Osteoblast (primary cell): ENCODE data around the gene PMS1. TPM values are rescaled to one million over a fixed set of nuclear protein-coding genes. Genes with fewer than 3 reads are reported as not detected.

ENCODE experiments used
- DNase-seq: peaks from one replicate; pipeline ENCODE4 v3.0.0; 2011; ENCODE audit warnings: low spot score, mixed read lengths; ENCODE audit not compliant: insufficient read length; ENCODE audit errors: missing footprints
- H2AFZ ChIP-seq: 2 replicates; pipeline ENCODE4 v1.6.0; 2011; ENCODE audit warnings: mild to moderate bottlenecking, low read length
- H3K27ac ChIP-seq: 2 replicates; pipeline ENCODE4 v1.5.1; 2011; ENCODE audit warnings: mild to moderate bottlenecking, low read depth, low read length, moderate library complexity
- H3K27me3 ChIP-seq: 2 replicates; pipeline ENCODE4 v1.6.0; 2012; ENCODE audit warnings: mild to moderate bottlenecking, control low read depth, inconsistent platforms, low read length, moderate library complexity; ENCODE audit not compliant: insufficient read depth
- H3K36me3 ChIP-seq: 2 replicates; pipeline ENCODE4 v1.5.1; 2011; ENCODE audit warnings: mild to moderate bottlenecking, low read length, control low read depth, moderate library complexity; ENCODE audit not compliant: insufficient read depth
- H3K4me1 ChIP-seq: 2 replicates; pipeline ENCODE4 v1.5.1; 2011; ENCODE audit warnings: mild to moderate bottlenecking, low read length, control low read depth, moderate library complexity; ENCODE audit not compliant: insufficient read depth
- H3K4me2 ChIP-seq: 2 replicates; pipeline ENCODE4 v1.6.0; 2011; ENCODE audit warnings: mild to moderate bottlenecking, low read length; ENCODE audit not compliant: insufficient read depth
- H3K4me3 ChIP-seq: fragments of 200-600 bp; sonication (generic); 3 replicates; pipeline ENCODE4 v1.5.1; 2012; ENCODE audit warnings: mild to moderate bottlenecking, low read length, inconsistent platforms; ENCODE audit not compliant: insufficient read depth
- H3K79me2 ChIP-seq: 2 replicates; pipeline ENCODE4 v1.6.0; 2012; ENCODE audit warnings: mild to moderate bottlenecking, low read length, control low read depth, inconsistent platforms; ENCODE audit not compliant: insufficient read depth
- H3K9me3 ChIP-seq: 2 replicates; pipeline ENCODE4 v1.5.1; 2011; ENCODE audit warnings: low read depth, low read length, control low read depth
- H4K20me1 ChIP-seq: 2 replicates; pipeline ENCODE4 v1.6.0; 2012; ENCODE audit warnings: mild to moderate bottlenecking, low read length, control low read depth; ENCODE audit not compliant: insufficient read depth
- CTCF ChIP-seq: IDR thresholded peaks from 2 replicates; pipeline ENCODE4 v1.5.1; 2011; ENCODE audit warnings: mild to moderate bottlenecking, low read depth, low read length, moderate library complexity; ENCODE audit errors: extremely low read depth
- total RNA-seq: library from RNA; depleted of rRNA; stranded (reverse); fragments of >200 nt; gene quantifications from 2 replicates; pipeline ENCODE4 v1.2.3, GENCODE V29; 2012

The PMS1 gene
- total RNA-seq, 1 donor, result 29.3 TPM

GRCh38 chr2:189799030-189799331, 14.7 kb downstream of the PMS1 start:
- TF ChIP-seq CTCF, result no peak
- peaks cover 32% of the 10 kb centered on the region for H3K36me3 ChIP-seq

DNA sequence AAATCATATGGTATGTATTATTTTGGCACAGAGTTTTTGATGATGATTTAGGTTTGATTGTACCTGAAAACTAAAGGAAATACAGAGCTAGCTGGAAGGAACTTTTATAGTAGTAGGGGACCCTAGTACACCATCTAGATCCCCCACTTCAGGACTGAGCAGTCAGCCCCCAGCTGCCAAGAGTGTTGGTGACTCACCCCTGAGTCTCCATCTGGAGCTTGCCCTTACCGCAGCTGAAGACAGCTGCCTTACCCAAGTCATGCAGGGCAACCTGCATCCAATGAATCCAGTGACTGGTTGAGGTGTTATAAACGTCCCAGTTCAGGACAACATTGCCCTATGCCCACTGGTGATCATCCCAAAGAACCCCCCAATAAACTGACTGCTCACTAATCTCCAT, 15.3 kb downstream of the PMS1 start:
- peak overlapping the region; percentile 39 for H3K27ac ChIP-seq
- no peak for TF ChIP-seq CTCF

More at GRCh38 chr2:189799030-189799331, 14.7 kb downstream of the PMS1 start:
- Histone ChIP-seq H3K9me3 (no peaks in the 10 kb centered on the region), H3K79me2 (peaks cover 6% of the 10 kb centered on the region), H4K20me1 (no peaks in the 10 kb centered on the region), H3K4me3 (no peak overlapping the region), H2AFZ (no peak overlapping the region), H3K27ac (no peak overlapping the region), H3K27me3 (no peaks in the 10 kb centered on the region), H3K4me1 (peaks cover 14% of the 10 kb centered on the region), H3K4me2 (no peak overlapping the region)
- no peak for DNase-seq

DNA sequence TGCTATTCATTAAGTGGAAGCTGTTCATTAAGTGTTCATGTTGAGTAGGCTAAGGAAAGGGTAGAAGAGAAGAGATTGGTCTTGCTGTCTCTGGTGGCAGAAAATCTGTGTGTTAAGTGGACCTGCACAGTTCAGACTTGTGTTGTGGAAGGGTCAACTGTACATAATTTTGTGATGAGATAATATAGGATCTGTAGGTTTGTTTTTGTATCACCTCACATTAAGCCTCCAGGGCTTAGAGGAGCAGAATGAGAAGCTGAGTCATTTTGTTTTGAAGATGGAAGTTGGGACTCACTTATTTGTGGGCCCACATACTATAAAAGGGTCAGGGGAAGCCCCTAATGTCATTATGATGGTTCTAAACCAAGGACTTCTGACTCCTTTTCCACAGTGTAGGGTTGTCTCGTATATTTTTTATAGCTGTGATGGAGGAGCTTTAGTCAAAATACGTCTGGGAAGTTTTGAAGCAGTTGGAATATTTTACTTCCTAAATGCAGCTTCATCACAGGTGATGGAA, 18.2 kb downstream of the PMS1 start:
- Histone ChIP-seq H3K4me2 (no peak overlapping the region), H2AFZ (no peak overlapping the region), H4K20me1 (no peaks in the 10 kb centered on the region), H3K9me3 (no peaks in the 10 kb centered on the region), H3K4me3 (no peak overlapping the region), H3K36me3 (peaks cover 13% of the 10 kb centered on the region), H3K27me3 (no peaks in the 10 kb centered on the region), H3K27ac (no peak overlapping the region), H3K79me2 (peaks cover 6% of the 10 kb centered on the region), H3K4me1 (peaks cover 14% of the 10 kb centered on the region)
- no peak for DNase-seq
- TF ChIP-seq CTCF, result no peak

More for the DNA sequence above, 15.3 kb downstream of the PMS1 start:
- Histone ChIP-seq H3K4me3 (no peak overlapping the region), H3K27me3 (no peaks in the 10 kb centered on the region), H3K79me2 (peaks cover 6% of the 10 kb centered on the region), H2AFZ (no peak overlapping the region), H3K9me3 (no peaks in the 10 kb centered on the region), H3K4me2 (no peak overlapping the region), H3K36me3 (peaks cover 26% of the 10 kb centered on the region), H4K20me1 (no peaks in the 10 kb centered on the region), H3K4me1 (peaks cover 14% of the 10 kb centered on the region)
- DNase-seq, result no peak

- no peak overlapping the region for H3K27ac ChIP-seq
- H3K79me2 ChIP-seq, result peaks cover 6% of the 10 kb centered on the region
- H3K9me3 ChIP-seq, result no peaks in the 10 kb centered on the region
- TF ChIP-seq CTCF, result no peak
- H4K20me1 ChIP-seq, result no peaks in the 10 kb centered on the region
- H3K4me1 ChIP-seq, result peaks cover 14% of the 10 kb centered on the region
- H3K4me3 ChIP-seq, result no peak overlapping the region
- H3K36me3 ChIP-seq, result peaks cover 13% of the 10 kb centered on the region
- no peaks in the 10 kb centered on the region for H3K27me3 ChIP-seq
- H3K4me2 ChIP-seq, result no peak overlapping the region
- no peak for DNase-seq
- no peak overlapping the region for H2AFZ ChIP-seq
These were observed 19.2 kb downstream of the PMS1 start for GRCh38 chr2:189803431-189803830.
